ENCODE results near the gene HNRNPA3. TPM values are rescaled to one million over a fixed set of nuclear protein-coding genes. Genes with fewer than 3 reads are reported as not detected.
A peak's percentile ranks its signal among the peaks of the same experiment; 100 is the strongest.

Gene HNRNPA3
- total and polyA plus RNA-seq, 2 of the 13 experiments (the other 11 are each of a cell fraction or from before 2014, with no cell fraction given), result 73.3 to 97.7 TPM

DNA sequence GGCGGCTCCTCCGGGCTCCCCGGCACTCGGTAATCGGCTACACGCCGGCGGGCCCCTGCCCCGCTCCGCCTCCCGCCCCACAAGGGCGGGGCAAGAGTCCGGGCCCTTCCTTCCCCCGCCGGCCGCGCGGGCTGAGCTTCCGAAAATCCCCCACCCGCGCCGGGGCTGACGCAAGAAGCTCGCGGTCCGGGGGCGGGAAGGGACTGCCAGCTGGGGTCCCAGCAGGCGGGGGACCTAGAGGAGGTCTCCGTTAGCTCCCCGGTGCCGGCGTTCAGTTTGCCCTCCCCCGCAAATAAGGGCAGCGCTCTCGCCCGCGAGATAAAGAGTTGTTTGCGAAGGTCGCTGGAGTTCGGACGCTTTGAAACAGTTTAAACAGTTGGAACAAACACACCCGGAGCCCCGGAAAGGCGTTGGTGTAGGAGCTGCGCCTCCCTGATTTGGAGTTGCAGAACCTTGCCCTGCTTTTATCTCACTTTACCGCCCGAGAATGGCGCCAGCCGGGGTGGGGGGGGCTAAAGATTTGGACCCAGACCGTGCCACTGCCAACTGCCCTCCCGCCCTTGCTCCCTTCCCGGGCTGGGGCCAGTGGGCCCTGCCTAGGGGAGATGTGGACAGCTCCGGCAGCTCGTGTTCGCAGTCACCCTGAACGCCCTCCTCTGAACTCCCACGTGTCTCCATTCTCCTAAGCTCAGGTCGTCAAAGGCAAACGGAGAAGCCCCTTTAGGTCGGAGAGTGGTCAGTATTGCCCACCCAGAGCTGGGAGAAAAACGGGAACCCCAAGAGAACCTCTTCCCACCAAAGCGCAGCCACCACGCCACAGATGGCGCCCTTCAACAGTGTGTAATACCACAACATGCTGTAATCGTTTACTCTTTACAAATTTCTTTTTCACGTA, 52.3 kb downstream of the HNRNPA3 start, which contains the start of gene NFE2L2 (continued):
- TF ChIP-seq ZIK1 (CRISPR knock-in tag; IDR thresholded peaks at IDR 0.05; ENCODE audit: borderline replicate concordance, low read depth) (0 out of 2 replicates have a peak, but pooled peaks have one; percentile 62), HDAC1 (CRISPR knock-in tag; IDR thresholded peaks at IDR 0.05) (peak; percentile 87), SALL2 (CRISPR knock-in tag; IDR thresholded peaks at IDR 0.05) (peak; percentile 80), TP53 (CRISPR knock-in tag; conservative IDR thresholded peaks at IDR 0.05) (no peak; the same call in 1 of the 2 replicates), SMARCE1 (IDR thresholded peaks at IDR 0.05; ENCODE audit: borderline replicate concordance) (no peak), ZNF367 (CRISPR knock-in tag; IDR thresholded peaks at IDR 0.05; ENCODE audit: borderline replicate concordance) (0 out of 2 replicates have a peak, but pooled peaks have one; percentile 41), ZSCAN31 (CRISPR knock-in tag; IDR thresholded peaks at IDR 0.05; ENCODE audit: low read depth) (no peak; the same call in 1 of the 2 replicates), CBX5 (CRISPR knock-in tag; IDR thresholded peaks at IDR 0.05; ENCODE audit: borderline replicate concordance) (peak; percentile 70), CHD2 (IDR thresholded peaks at IDR 0.05; ENCODE audit: low read depth, low read length) (peak; percentile 70; the same call in 1 of the 2 replicates), TMF1 (CRISPR knock-in tag; IDR thresholded peaks at IDR 0.05; ENCODE audit: low read depth) (peak; percentile 43), LCORL (IDR thresholded peaks at IDR 0.05) (0 out of 2 replicates have a peak, but pooled peaks have one; percentile 8), LCORL (CRISPR knock-in tag; IDR thresholded peaks at IDR 0.05) (peak; percentile 97), MEIS1 (CRISPR knock-in tag; IDR thresholded peaks at IDR 0.05; ENCODE audit: borderline replicate concordance) (peak; percentile 83; the same call in 1 of the 2 replicates), SP4 (CRISPR knock-in tag; IDR thresholded peaks at IDR 0.05) (peak; percentile 76), XRCC5 (optimal IDR thresholded peaks at IDR 0.05; ENCODE audit: low read length) (peak; percentile 77), THYN1 (CRISPR knock-in tag; IDR thresholded peaks at IDR 0.05; ENCODE audit: borderline replicate concordance, low read depth) (no peak)
- TF ChIP-seq, protein P1, sequence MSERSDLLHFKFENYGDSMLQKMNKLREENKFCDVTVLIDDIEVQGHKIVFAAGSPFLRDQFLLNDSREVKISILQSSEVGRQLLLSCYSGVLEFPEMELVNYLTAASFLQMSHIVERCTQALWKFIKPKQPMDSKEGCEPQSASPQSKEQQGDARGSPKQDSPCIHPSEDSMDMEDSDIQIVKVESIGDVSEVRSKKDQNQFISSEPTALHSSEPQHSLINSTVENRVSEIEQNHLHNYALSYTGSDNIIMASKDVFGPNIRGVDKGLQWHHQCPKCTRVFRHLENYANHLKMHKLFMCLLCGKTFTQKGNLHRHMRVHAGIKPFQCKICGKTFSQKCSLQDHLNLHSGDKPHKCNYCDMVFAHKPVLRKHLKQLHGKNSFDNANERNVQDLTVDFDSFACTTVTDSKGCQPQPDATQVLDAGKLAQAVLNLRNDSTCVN (CRISPR knock-in tag; IDR thresholded peaks at IDR 0.05; ENCODE audit: borderline replicate concordance), result peak; percentile 15; the same call in 1 of the 2 replicates
- TF ChIP-seq, protein P2, sequence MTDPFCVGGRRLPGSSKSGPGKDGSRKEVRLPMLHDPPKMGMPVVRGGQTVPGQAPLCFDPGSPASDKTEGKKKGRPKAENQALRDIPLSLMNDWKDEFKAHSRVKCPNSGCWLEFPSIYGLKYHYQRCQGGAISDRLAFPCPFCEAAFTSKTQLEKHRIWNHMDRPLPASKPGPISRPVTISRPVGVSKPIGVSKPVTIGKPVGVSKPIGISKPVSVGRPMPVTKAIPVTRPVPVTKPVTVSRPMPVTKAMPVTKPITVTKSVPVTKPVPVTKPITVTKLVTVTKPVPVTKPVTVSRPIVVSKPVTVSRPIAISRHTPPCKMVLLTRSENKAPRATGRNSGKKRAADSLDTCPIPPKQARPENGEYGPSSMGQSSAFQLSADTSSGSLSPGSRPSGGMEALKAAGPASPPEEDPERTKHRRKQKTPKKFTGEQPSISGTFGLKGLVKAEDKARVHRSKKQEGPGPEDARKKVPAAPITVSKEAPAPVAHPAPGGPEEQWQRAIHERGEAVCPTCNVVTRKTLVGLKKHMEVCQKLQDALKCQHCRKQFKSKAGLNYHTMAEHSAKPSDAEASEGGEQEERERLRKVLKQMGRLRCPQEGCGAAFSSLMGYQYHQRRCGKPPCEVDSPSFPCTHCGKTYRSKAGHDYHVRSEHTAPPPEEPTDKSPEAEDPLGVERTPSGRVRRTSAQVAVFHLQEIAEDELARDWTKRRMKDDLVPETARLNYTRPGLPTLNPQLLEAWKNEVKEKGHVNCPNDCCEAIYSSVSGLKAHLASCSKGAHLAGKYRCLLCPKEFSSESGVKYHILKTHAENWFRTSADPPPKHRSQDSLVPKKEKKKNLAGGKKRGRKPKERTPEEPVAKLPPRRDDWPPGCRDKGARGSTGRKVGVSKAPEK (CRISPR knock-in tag; IDR thresholded peaks at IDR 0.05; ENCODE audit: borderline replicate concordance), result peak; percentile 94; the same call in 1 of the 2 replicates
- TF ChIP-seq, protein P3, sequence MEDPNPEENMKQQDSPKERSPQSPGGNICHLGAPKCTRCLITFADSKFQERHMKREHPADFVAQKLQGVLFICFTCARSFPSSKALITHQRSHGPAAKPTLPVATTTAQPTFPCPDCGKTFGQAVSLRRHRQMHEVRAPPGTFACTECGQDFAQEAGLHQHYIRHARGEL (CRISPR knock-in tag; IDR thresholded peaks at IDR 0.05), result no peak
- TF ChIP-seq, protein P4, sequence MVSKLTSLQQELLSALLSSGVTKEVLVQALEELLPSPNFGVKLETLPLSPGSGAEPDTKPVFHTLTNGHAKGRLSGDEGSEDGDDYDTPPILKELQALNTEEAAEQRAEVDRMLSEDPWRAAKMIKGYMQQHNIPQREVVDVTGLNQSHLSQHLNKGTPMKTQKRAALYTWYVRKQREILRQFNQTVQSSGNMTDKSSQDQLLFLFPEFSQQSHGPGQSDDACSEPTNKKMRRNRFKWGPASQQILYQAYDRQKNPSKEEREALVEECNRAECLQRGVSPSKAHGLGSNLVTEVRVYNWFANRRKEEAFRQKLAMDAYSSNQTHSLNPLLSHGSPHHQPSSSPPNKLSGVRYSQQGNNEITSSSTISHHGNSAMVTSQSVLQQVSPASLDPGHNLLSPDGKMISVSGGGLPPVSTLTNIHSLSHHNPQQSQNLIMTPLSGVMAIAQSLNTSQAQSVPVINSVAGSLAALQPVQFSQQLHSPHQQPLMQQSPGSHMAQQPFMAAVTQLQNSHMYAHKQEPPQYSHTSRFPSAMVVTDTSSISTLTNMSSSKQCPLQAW (CRISPR knock-in tag; IDR thresholded peaks at IDR 0.05), result peak; percentile 87
- TF ChIP-seq, protein P5, sequence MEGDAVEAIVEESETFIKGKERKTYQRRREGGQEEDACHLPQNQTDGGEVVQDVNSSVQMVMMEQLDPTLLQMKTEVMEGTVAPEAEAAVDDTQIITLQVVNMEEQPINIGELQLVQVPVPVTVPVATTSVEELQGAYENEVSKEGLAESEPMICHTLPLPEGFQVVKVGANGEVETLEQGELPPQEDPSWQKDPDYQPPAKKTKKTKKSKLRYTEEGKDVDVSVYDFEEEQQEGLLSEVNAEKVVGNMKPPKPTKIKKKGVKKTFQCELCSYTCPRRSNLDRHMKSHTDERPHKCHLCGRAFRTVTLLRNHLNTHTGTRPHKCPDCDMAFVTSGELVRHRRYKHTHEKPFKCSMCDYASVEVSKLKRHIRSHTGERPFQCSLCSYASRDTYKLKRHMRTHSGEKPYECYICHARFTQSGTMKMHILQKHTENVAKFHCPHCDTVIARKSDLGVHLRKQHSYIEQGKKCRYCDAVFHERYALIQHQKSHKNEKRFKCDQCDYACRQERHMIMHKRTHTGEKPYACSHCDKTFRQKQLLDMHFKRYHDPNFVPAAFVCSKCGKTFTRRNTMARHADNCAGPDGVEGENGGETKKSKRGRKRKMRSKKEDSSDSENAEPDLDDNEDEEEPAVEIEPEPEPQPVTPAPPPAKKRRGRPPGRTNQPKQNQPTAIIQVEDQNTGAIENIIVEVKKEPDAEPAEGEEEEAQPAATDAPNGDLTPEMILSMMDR (CRISPR knock-in tag; IDR thresholded peaks at IDR 0.05), result peak; percentile 64

Measured in HepG2 (cell line).